Adrenal gland (tissue), 5 donors: ENCODE results near the gene KCNJ3.

Experiments
- POLR2A ChIP-seq, 2 donors: fragments of 450-650 bp; IDR thresholded peaks; one replicate each; pipeline ENCODE4 v1.6.1; 2017; ENCODE audit warnings: antibody characterized with exemption in 2 of 2, mild to moderate bottlenecking in 2 of 2, moderate library complexity in 1 of 2
- TF ChIP-seq, protein P1 (sequence below), 6 experiments: fragments of 450-650 bp in 4 of 6; fragments of 200-600 bp in 2 of 6; sonication (generic) in 1 of 6; IDR thresholded peaks; 1 replicate in 5 of 6; 2 replicates in 1 of 6; pipeline versions ENCODE4 v1.5.1 to v1.8.0; 2016 to 2021; ENCODE audit warnings: antibody characterized with exemption in 6 of 6, mild to moderate bottlenecking in 2 of 6, moderate library complexity in 1 of 6
- donor health status: DM: no; HTN: no; CAD: no.

DNA sequence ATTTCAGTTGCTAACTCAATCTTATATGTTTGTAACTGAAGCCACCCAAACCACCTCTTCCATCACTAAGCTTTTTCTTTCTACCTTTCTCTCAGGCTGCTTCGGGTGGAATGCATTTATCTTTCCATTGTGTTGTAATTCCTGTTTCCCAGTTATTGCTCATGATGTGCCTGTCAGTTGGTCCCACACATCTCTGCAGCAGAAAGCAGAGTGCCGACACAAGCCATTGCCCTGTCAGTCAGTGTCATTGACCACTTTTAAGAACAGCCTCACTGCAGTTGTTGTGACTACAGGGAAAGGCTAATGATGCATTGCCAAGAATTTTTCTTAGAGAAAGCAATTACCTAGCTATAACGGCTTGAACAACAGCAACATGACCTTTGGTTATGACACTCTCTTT, 24.8 kb upstream of the KCNJ3 start:
- no peak for TF ChIP-seq POLR2A (IDR thresholded peaks at IDR 0.05)
- TF ChIP-seq, protein P1, sequence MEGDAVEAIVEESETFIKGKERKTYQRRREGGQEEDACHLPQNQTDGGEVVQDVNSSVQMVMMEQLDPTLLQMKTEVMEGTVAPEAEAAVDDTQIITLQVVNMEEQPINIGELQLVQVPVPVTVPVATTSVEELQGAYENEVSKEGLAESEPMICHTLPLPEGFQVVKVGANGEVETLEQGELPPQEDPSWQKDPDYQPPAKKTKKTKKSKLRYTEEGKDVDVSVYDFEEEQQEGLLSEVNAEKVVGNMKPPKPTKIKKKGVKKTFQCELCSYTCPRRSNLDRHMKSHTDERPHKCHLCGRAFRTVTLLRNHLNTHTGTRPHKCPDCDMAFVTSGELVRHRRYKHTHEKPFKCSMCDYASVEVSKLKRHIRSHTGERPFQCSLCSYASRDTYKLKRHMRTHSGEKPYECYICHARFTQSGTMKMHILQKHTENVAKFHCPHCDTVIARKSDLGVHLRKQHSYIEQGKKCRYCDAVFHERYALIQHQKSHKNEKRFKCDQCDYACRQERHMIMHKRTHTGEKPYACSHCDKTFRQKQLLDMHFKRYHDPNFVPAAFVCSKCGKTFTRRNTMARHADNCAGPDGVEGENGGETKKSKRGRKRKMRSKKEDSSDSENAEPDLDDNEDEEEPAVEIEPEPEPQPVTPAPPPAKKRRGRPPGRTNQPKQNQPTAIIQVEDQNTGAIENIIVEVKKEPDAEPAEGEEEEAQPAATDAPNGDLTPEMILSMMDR (IDR thresholded peaks at IDR 0.05), result no peak
